Activated effector memory CD4-positive, alpha-beta T cell treated with Interleukin-2 at 50 U/mL for 16 hours (primary cell): ENCODE data around the gene PLCL2.

Experiments used
- DNase-seq: peaks from one replicate; pipeline ENCODE4 v3.0.0-alpha.2; 2020

The PLCL2 gene

GRCh38 chr3:17054301-17054981, 169.7 kb downstream of the PLCL2 start:
- no peak for DNase-seq

GRCh38 chr3:17054982-17055343, 170.2 kb downstream of the PLCL2 start:
- DNase-seq, result no peak

- no peak for DNase-seq
These were observed 170.9 kb downstream of the PLCL2 start for GRCh38 chr3:17055374-17056276.

DNA sequence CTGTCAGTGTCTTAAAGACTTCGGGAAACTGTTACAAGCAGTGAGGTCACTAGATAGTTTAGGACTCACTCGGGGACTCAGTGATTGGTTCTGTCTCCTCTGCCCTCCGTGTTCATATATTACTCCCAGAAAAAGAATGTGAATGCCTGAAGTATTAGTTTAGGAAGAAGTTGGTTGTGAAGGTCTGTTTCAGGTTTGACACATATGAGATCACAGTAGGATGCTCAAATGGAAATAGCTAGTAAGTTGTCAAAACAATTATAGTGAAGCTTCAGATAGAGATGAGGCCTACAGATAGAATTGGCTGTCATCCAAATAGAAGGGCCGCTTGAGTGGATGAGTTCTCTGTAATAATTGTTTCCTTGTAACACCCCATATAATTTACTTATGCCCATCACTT, 172.6 kb downstream of the PLCL2 start:
- DNase-seq, result no peak

GRCh38 chr3:17059989-17060550, 175.3 kb downstream of the PLCL2 start:
- no peak for DNase-seq

GRCh38 chr3:17061005-17061404, 176.2 kb downstream of the PLCL2 start:
- DNase-seq, result no peak

GRCh38 chr3:17062736-17063135, 178.0 kb downstream of the PLCL2 start:
- DNase-seq, result no peak

DNA sequence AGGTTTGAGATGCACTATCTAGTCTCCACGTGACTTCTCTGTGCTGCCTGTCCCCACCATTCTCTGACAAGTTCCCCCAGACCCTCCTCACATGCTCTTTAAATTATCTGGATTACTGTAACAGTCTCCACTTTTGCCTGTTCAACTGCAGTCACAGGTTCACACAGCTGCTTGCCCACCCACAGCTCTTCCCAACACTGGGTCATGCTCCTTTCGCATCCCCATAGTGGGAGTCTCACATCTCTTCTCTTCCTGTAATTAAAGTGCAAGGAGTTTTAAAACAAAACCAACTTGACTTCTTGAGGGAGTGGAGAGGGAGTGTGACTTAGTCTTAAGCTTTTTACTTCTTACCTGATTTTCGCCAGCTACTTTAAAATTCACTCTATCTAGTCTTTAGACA, 178.8 kb downstream of the PLCL2 start:
- no peak for DNase-seq

- no peak for DNase-seq
These were observed 180.6 kb downstream of the PLCL2 start for GRCh38 chr3:17065315-17065714.

- no peak for DNase-seq
These were observed 181.1 kb downstream of the PLCL2 start for GRCh38 chr3:17065881-17066280.

DNA sequence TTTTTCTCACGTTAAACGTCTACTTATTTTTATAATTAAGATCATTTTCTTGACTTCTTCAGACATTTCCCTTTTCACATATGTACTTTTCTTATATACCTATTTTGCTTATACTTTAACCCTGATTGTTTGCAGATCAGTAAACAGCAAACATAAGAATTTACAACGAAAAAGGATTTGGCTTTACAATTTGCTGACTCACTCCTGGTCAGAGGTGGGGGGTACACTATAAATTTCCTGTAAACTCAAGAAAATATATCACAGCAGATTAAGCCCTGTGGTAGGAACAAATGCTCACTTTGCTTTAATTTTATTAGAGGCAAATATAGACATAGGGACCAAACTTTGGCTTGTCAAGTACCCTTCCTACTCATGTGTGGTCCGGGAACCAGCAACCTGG, 185.0 kb downstream of the PLCL2 start:
- DNase-seq, result no peak

GRCh38 chr3:17070161-17070959, 185.6 kb downstream of the PLCL2 start:
- no peak for DNase-seq

GRCh38 chr3:17074559-17074958, 189.8 kb downstream of the PLCL2 start:
- no peak for DNase-seq

DNA sequence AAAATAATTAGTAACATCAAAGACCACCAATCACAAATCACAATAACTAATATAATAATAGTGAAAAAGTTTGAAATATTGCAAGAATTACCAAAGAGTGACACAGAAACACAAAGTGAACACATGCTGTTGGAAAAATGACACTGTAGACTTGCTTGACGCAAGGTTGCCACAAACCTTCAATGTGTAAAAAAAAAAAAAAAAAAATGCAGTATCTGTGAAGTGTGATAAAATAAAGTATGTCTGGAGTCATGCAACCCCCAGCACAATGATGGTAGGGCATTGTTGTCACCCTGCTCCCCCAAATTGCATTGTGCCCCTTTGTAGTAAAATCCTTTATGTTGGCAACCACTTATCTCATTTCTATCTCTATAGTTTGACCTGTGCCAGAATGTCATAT, 190.6 kb downstream of the PLCL2 start:
- DNase-seq, result no peak

DNA sequence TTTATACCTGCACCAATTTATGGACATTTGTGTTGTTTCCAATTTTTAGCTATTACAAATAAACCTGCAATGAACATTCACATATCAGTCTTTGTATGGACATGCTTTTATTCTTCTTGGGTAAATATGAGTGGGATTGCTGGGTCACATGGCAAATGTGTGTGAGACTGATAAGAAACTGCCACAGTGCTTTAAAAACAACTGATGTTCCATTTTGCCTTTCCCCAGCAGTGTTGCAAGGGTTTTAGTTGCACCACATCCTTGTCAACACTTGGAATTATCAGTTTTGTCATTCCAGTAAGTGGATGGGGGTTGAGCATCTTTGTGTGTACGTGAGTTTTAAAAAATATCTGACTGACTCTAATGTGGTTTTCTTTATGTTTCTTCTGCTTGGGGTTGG, 191.2 kb downstream of the PLCL2 start:
- no peak for DNase-seq

- DNase-seq, result no peak
These were observed 192.3 kb downstream of the PLCL2 start for GRCh38 chr3:17076940-17077605.

- no peak for DNase-seq
These were observed 192.9 kb downstream of the PLCL2 start for GRCh38 chr3:17077606-17078005.

- no peak for DNase-seq
These were observed 194.2 kb downstream of the PLCL2 start for GRCh38 chr3:17078926-17079465.

- no peak for DNase-seq
These were observed 195.2 kb downstream of the PLCL2 start for GRCh38 chr3:17079933-17080332.

DNA sequence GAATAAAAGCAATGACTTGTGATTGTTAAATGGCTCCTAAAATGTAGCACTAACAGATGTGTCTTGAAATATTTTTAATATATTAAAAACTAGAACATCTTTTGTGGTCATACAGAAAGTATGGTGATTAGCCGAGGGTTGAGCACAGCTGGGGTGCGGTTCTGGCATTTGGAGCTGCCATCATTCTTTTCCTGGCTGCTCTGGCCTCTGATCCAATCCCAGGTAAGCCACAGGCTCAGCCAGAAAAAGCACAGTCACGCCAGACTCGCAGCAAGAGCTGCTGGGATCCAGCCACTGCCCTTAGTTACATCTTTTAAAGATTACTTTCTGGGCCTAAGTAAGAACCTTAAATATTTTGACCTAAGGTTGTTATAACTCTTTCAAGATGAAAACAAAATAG, 196.8 kb downstream of the PLCL2 start:
- DNase-seq, result no peak

DNA sequence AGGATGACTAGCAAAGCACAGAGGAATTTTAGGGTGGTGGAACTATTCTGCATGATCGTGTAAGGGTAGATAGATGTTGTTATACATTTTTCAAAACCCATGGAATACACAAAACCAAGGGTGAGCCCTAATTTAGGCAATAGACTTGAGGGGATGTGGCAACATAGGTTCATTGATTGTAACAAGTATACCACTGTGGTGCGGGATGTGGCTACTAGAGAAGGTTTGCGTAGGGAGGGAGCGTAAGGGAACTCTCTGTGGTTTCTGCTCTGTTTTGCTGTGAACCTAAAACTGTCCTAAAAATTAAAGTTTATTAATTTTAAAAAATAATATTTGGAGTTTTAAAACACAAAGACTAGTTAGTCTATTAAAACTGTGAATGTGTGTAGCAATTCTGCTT, 202.8 kb downstream of the PLCL2 start:
- DNase-seq, result no peak

DNA sequence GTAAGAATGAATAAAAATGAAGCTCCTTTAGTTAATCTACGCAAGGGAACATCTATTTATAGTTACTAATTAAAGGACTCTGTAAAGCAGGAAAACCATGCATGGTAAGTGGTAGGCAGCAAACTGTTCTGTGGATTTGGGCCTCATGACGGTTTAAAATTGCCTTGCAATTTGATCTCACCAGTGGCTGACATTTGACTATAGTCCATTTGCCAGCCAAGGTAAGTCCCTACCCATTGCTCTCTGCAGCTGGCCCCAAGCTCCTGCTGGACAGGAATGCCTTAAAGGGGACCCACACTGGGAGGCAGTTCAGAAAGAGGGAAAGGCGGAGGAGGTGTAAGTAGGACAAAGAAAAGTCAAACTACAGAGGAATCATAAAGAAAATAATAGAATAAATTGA, 203.3 kb downstream of the PLCL2 start:
- DNase-seq, result no peak
